Cardiac muscle cell (in vitro differentiated cells and primary cell): ENCODE results near the gene ASH1L. TPM values are rescaled to one million over a fixed set of nuclear protein-coding genes. Genes with fewer than 3 reads are reported as not detected.
"Not testable (repeated sequence)": the region's sequence is repeated elsewhere in the genome, so short reads cannot be mapped to it uniquely, and the experiment has no call there.

Source experiments
- DNase-seq, 2 donors: peaks; one replicate each; pipeline versions ENCODE4 v3.0.0 to v3.0.0-alpha.2; 2010 to 2017; ENCODE audit warnings: low read depth in 1 of 2, low spot score in 1 of 2
- H3K27ac ChIP-seq: fragments of 200-600 bp; sonication (generic); 2 replicates; pipeline ENCODE4 v1.5.1; 2016
- H3K27me3 ChIP-seq: fragments of 200-600 bp; sonication (generic); 2 replicates; pipeline ENCODE4 v1.6.0; 2016; ENCODE audit warnings: control low read depth
- H3K36me3 ChIP-seq: fragments of 200-600 bp; sonication (generic); 2 replicates; pipeline ENCODE4 v1.5.1; 2016; ENCODE audit warnings: control low read depth
- H3K4me1 ChIP-seq: fragments of 200-600 bp; sonication (generic); 2 replicates; pipeline ENCODE4 v1.8.1; 2017; ENCODE audit warnings: low read depth, mild to moderate bottlenecking, mixed run types
- H3K4me3 ChIP-seq: fragments of 200-600 bp; sonication (generic); 2 replicates; pipeline ENCODE4 v1.5.1; 2016; ENCODE audit warnings: mild to moderate bottlenecking
- H3K9me3 ChIP-seq: fragments of 200-600 bp; sonication (generic); 2 replicates; pipeline ENCODE4 v1.5.1; 2017; ENCODE audit warnings: low read depth, mild to moderate bottlenecking, control low read depth
- CTCF ChIP-seq: IDR thresholded peaks from 2 replicates; pipeline ENCODE4 v1.5.1; 2012; ENCODE audit warnings: low read depth, mild to moderate bottlenecking, low read length
- polyA plus RNA-seq: library from polyadenylated mRNA; unstranded; fragments of >200 nt; fragmentation: Nextera tagmentation; extraction: Ambion mirVana; gene quantifications from 2 replicates; pipeline ENCODE4 v1.2.1, GENCODE V29; 2016
- total RNA-seq: library from RNA; depleted of rRNA; stranded (reverse); fragments of >200 nt; gene quantifications from 2 replicates; pipeline ENCODE4 v1.2.3, GENCODE V29; 2016

ASH1L gene
- total and polyA plus RNA-seq, 2 experiments from 2014 or later, result 25.9 to 31.2 TPM

DNA sequence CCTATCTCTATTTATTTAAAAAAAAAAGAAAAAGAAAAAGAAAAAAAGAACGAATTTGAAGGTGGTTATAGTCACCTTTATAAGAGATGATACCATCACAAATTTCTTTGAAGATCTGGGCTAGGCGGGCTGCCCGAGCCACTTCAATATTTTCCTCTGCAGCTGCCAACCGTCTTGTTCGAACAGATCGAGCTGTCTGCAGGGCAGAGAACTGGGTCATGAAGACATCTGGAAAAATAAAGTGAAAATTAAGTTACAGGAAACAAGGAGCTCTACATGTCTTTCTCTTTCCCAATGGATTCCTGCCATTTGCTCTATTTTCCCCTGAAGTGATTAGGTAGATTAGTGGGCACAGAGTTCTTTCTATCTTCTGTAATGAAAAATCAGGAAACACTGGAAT is 210.0 kb downstream of the ASH1L start:
- peaks cover 57% of the 10 kb centered on the region for H3K36me3 ChIP-seq
- no peaks in the 10 kb centered on the region for H3K27me3 ChIP-seq
- no peaks in the 10 kb centered on the region for H3K4me1 ChIP-seq
- no peak overlapping the region for H3K27ac ChIP-seq
- no peak for TF ChIP-seq CTCF
- no peaks in the 10 kb centered on the region for H3K9me3 ChIP-seq
- no peak overlapping the region for H3K4me3 ChIP-seq
- DNase-seq, result no peak

DNA sequence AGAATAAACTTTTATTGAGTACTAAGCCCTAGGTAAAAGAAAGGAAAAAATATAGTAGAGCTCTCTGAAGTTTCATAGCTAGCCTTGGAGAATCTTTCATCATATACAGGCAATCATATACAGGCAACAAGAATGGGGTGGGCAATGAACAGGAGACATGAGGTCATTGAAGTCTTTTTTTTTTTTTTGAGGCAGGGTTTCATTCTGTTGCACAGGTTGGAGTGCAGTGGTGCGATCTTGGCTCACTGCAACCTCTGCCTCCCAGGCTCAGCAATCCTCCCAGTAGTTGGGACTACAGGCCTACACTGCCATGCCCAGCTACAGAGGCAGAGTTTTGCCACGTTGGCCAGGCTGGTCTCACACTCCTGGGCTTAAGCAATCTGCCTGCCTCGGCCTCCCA is 219.8 kb downstream of the ASH1L start:
- H3K9me3 ChIP-seq, result no peaks in the 10 kb centered on the region
- H3K27ac ChIP-seq, result no peak overlapping the region
- peaks cover 74% of the 10 kb centered on the region for H3K36me3 ChIP-seq
- no peaks in the 10 kb centered on the region for H3K4me1 ChIP-seq
- no peaks in the 10 kb centered on the region for H3K27me3 ChIP-seq
- H3K4me3 ChIP-seq, result no peak overlapping the region
- no peak for TF ChIP-seq CTCF
- no peak for DNase-seq

GRCh38 chr1:155339515-155340097 is 223.0 kb downstream of the ASH1L start:
- Histone ChIP-seq H3K27ac (no peak overlapping the region), H3K36me3 (peaks cover 80% of the 10 kb centered on the region), H3K9me3 (no peaks in the 10 kb centered on the region), H3K4me1 (no peaks in the 10 kb centered on the region), H3K27me3 (no peaks in the 10 kb centered on the region), H3K4me3 (no peak overlapping the region)
- TF ChIP-seq CTCF, result no peak
- peak in 1 of 2 donors; percentile 12 for DNase-seq

- Histone ChIP-seq H3K36me3 (peaks cover 42% of the 10 kb centered on the region), H3K4me3 (no peak overlapping the region), H3K27ac (no peak overlapping the region), H3K4me1 (no peaks in the 10 kb centered on the region), H3K9me3 (no peaks in the 10 kb centered on the region), H3K27me3 (no peaks in the 10 kb centered on the region)
- no peak for DNase-seq
- no peak for TF ChIP-seq CTCF
Observed at GRCh38 chr1:155334962-155335361, 227.6 kb downstream of the ASH1L start.

GRCh38 chr1:155329980-155330598 is 232.5 kb downstream of the ASH1L start:
- no peaks in the 10 kb centered on the region for H3K27me3 ChIP-seq
- H3K36me3 ChIP-seq, result peaks cover 7% of the 10 kb centered on the region
- no peak overlapping the region for H3K27ac ChIP-seq
- peaks cover 3% of the 10 kb centered on the region for H3K4me1 ChIP-seq
- no peaks in the 10 kb centered on the region for H3K9me3 ChIP-seq
- H3K4me3 ChIP-seq, result no peak overlapping the region
- TF ChIP-seq CTCF, result no peak
- no peak for DNase-seq

- not testable (repeated sequence) for H3K4me3 ChIP-seq, H3K9me3 ChIP-seq, H3K27ac ChIP-seq, DNase-seq, H3K27me3 ChIP-seq, H3K36me3 ChIP-seq, H3K4me1 ChIP-seq
Observed at GRCh38 chr1:155328856-155329255, 233.7 kb downstream of the ASH1L start.
